Prostate gland (tissue), 2 donors: ENCODE data around the gene CTNNA2. TPM values are rescaled to one million over a fixed set of nuclear protein-coding genes. Genes with fewer than 3 reads are reported as not detected.

Experiments
- DNase-seq: peaks from one replicate; pipeline ENCODE4 v3.0.0-alpha.2; 2019; ENCODE audit warnings: low spot score
- H3K27ac ChIP-seq, 2 donors: fragments of 200-600 bp; sonication (generic); 2 replicates each; pipeline ENCODE4 v1.5.1; 2017 to 2019
- H3K27me3 ChIP-seq: fragments of 200-600 bp; sonication (generic); replicated peaks from 2 replicates; pipeline ENCODE4 v1.5.1; 2019; ENCODE audit not compliant: insufficient read depth
- H3K36me3 ChIP-seq, 2 donors: fragments of 200-600 bp; sonication (generic); 1 replicate in 1 of 2; 2 replicates in 1 of 2; pipeline versions ENCODE4 v1.5.1 to v1.8.1; 2017 to 2019
- H3K4me1 ChIP-seq: fragments of 200-600 bp; sonication (generic); replicated peaks from 2 replicates; pipeline ENCODE4 v1.5.1; 2019
- H3K4me3 ChIP-seq, 2 donors: fragments of 200-600 bp; sonication (generic); 2 replicates each; pipeline ENCODE4 v1.5.1; 2017 to 2019
- H3K9me3 ChIP-seq: fragments of 200-600 bp; sonication (generic); 2 replicates; pipeline ENCODE4 v1.5.1; 2017
- POLR2A ChIP-seq: fragments of 450-650 bp; IDR thresholded peaks from one replicate; pipeline ENCODE4 v1.6.1; 2016; ENCODE audit warnings: antibody characterized with exemption, mild to moderate bottlenecking
- POLR2AphosphoS5 ChIP-seq: sonication (generic); formaldehyde crosslinking; IDR thresholded peaks from one replicate; pipeline ENCODE4 v1.6.1; 2017; ENCODE audit warnings: antibody characterized with exemption
- WGBS: methylation state at CpG from one replicate; pipeline ENCODE4 v1.1.5; 2018; 5-methylcytosine and 5-hydroxymethylcytosine counted together
- intact Hi-C: fragments of 100-400 bp; cut with DNase I; formaldehyde crosslinking; loops from one replicate; pipeline ENCODE4 v1.14.2; 2022
- total RNA-seq, 2 donors: library from RNA; depleted of rRNA; stranded (reverse); fragments of >200 nt; gene quantifications; one replicate each; pipeline ENCODE4 v1.1.0, GENCODE V29; 2016
- TF ChIP-seq, protein P1 (sequence below), 4 experiments: fragments of 200-600 bp in 2 of 4; fragments of 450-650 bp in 2 of 4; sonication (generic) in 2 of 4; IDR thresholded peaks; 1 replicate in 3 of 4; 2 replicates in 1 of 4; pipeline ENCODE4 v1.5.1; 2016 to 2019; ENCODE audit warnings: antibody characterized with exemption in 4 of 4, mild to moderate bottlenecking in 2 of 4, moderate library complexity in 2 of 4

The CTNNA2 gene
- total RNA-seq, 2 donors from 2014 or later: 24.3 TPM; not detected in 1

DNA sequence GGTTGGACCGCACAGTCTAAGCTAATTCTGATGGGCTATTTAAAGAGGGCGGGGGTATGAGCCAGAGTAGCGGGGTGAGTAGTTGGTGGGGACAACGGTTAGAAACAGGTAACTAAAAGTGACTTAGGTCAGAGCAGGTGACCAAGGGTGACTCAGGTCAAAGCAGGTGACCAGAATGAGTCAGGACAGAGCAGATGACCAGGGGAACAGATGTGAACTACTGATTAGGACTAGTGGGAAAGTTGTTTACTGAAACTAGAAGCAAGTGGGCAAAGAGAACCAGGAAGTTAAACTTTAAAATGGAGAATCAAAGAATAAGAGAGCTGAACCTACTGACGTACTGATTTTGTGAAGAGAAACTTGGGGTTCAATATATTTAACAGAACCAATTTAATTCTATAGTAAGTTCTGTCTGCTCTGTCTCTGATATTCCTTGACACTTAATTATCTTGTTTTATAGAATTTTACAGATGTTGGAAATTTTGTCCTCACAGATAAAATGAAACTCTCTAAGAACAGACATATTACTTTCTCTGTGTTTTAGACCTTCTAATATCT lies 799.5 kb downstream of the CTNNA2 start:
- Histone ChIP-seq H3K36me3 (no peaks in the 10 kb centered on the region), H3K4me1 (no peaks in the 10 kb centered on the region), H3K9me3 (no peaks in the 10 kb centered on the region), H3K27me3 (no peaks in the 10 kb centered on the region), H3K4me3 (no peak overlapping the region), H3K27ac (no peak overlapping the region)
- WGBS: 91% methylated on average over 5 of the region's 5 CpGs
- TF ChIP-seq POLR2A: no peak
- TF ChIP-seq POLR2AphosphoS5: no peak
- TF ChIP-seq, protein P1, sequence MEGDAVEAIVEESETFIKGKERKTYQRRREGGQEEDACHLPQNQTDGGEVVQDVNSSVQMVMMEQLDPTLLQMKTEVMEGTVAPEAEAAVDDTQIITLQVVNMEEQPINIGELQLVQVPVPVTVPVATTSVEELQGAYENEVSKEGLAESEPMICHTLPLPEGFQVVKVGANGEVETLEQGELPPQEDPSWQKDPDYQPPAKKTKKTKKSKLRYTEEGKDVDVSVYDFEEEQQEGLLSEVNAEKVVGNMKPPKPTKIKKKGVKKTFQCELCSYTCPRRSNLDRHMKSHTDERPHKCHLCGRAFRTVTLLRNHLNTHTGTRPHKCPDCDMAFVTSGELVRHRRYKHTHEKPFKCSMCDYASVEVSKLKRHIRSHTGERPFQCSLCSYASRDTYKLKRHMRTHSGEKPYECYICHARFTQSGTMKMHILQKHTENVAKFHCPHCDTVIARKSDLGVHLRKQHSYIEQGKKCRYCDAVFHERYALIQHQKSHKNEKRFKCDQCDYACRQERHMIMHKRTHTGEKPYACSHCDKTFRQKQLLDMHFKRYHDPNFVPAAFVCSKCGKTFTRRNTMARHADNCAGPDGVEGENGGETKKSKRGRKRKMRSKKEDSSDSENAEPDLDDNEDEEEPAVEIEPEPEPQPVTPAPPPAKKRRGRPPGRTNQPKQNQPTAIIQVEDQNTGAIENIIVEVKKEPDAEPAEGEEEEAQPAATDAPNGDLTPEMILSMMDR (IDR thresholded peaks at IDR 0.05): no peak
- DNase-seq: no peak
- intact Hi-C loops: no loop called here

DNA sequence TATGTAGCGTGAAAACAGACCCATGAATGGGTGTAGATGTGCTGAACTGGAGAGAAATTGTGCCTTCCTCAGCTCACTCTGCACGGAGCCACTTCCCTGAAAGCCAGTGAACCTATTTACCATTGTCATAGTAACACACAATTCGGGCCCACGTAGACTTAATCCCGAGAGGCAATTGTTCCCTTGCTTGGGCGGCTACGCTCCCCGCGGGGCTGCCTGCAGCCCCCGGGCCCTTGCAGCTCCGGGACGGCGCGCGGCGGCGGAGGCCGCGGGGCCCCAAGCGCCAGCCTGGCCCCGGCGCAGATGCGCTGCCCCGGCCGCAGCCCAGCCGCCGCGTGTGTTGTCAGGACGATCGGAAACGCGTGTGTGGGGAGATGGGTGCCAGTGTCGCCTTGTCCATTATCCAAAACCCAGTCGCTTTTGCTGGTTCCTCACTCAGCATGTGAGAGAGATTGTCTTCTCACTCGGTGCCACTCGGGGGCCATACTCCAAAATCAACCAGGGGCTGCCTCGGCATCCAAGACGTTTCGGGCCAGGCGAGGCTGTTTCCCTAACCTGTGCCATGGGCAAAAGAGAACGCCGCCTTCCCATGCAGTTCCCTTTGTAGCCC lies 809.6 kb downstream of the CTNNA2 start:
- DNase-seq: no peak
- no peaks in the 10 kb centered on the region for H3K27me3 ChIP-seq
- TF ChIP-seq, protein P1 (IDR thresholded peaks at IDR 0.05): no peak
- TF ChIP-seq POLR2AphosphoS5 (no peak), POLR2A (no peak)
- no peak overlapping the region for H3K27ac ChIP-seq
- H3K4me3 ChIP-seq: no peak overlapping the region
- H3K9me3 ChIP-seq: no peaks in the 10 kb centered on the region
- H3K4me1 ChIP-seq: no peaks in the 10 kb centered on the region
- WGBS: 12% methylated on average over 35 of the region's 42 CpGs
- intact Hi-C loops: no loop called here
- no peaks in the 10 kb centered on the region for H3K36me3 ChIP-seq

DNA sequence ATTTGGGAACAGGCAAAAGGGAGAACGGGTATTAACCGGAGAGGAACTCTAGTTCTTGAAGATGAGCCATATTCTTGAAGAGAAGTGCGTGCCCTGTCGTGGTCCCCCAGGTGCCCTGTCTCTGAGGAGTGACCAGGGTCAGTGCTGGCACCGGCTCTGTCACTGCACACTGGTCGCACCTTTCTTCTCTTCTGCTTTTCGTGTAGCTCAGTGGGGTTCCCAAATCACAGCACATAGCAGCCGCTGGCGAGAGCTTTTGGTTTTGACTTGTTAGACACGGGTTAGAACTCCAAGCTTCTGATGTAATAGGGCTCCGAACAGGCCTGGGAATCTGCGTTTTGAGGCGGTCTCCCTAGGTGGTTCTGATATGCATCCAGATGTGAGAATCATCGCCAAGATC lies 810.1 kb downstream of the CTNNA2 start:
- intact Hi-C loops: no loop called here
- H3K36me3 ChIP-seq: no peaks in the 10 kb centered on the region
- 66% methylated on average over 14 of the region's 14 CpGs for WGBS
- TF ChIP-seq POLR2AphosphoS5: no peak
- TF ChIP-seq, protein P1 (IDR thresholded peaks at IDR 0.05): no peak
- no peaks in the 10 kb centered on the region for H3K27me3 ChIP-seq
- no peak for DNase-seq
- H3K27ac ChIP-seq: no peak overlapping the region
- no peak overlapping the region for H3K4me3 ChIP-seq
- H3K9me3 ChIP-seq: no peaks in the 10 kb centered on the region
- H3K4me1 ChIP-seq: no peaks in the 10 kb centered on the region

DNA sequence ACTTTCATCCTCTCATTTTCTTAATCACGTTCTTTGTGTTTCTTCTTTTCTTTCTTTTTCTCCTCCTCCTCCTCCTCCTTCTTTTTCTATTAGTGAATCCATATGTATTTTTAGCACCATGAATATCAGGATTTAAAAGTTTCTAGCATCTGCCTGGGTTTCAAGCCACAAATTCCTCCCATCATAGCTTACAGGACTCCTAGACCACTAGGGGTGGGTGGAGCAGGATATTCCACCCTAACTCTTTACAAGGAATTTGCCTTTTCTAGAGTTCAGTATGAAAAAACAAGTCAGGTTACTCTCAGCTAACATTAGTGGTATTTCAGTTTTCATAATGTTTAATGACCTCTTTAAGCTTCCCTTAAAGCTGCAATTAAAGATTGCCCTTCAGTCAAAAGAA lies 810.8 kb downstream of the CTNNA2 start:
- no peak overlapping the region for H3K4me3 ChIP-seq
- H3K36me3 ChIP-seq: no peaks in the 10 kb centered on the region
- TF ChIP-seq POLR2AphosphoS5 (no peak), POLR2A (no peak)
- TF ChIP-seq, protein P1 (IDR thresholded peaks at IDR 0.05): no peak
- no peaks in the 10 kb centered on the region for H3K27me3 ChIP-seq
- no peaks in the 10 kb centered on the region for H3K9me3 ChIP-seq
- DNase-seq: no peak
- H3K27ac ChIP-seq: no peak overlapping the region
- 58% methylated on average over 1 of the region's 1 CpG for WGBS
- no peaks in the 10 kb centered on the region for H3K4me1 ChIP-seq
- intact Hi-C loops: no loop called here

DNA sequence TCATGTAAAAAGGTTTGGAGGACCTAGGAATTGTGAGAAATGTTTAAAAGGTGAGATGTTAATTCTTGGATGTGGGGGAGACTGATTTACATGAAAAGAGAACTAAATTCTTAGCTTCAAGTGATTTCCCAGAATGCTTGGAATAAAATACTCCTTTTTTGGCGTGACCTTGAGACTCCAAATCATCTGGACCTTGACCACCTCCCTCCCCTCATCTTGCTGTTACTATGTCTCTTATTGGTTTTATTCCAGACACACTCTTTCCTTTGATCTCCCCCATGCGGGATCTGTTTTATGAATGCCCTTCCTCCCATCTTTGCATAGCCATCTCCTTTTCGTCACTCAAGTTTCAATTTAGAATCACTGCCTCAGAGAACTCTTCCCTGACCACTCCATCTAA lies 811.7 kb downstream of the CTNNA2 start:
- no peak for DNase-seq
- Histone ChIP-seq H3K4me1 (no peaks in the 10 kb centered on the region), H3K9me3 (no peaks in the 10 kb centered on the region), H3K4me3 (no peak overlapping the region), H3K27ac (no peak overlapping the region), H3K36me3 (no peaks in the 10 kb centered on the region), H3K27me3 (no peaks in the 10 kb centered on the region)
- intact Hi-C loops: no loop called here
- 62% methylated on average over 3 of the region's 3 CpGs for WGBS
- TF ChIP-seq POLR2A (no peak), POLR2AphosphoS5 (no peak)
- TF ChIP-seq, protein P1 (IDR thresholded peaks at IDR 0.05): no peak
